Bronchial epithelial cell (primary cell): ENCODE data around the gene CTNND2. TPM values are rescaled to one million over a fixed set of nuclear protein-coding genes. Genes with fewer than 3 reads are reported as not detected.

Experiments used
- DNase-seq: peaks from one replicate; pipeline ENCODE4 v3.0.0-alpha.2; 2010; ENCODE audit warnings: low read depth
- FAIRE-seq: peaks from 2 replicates; lab custom pipeline; 2011; peaks lifted over from hg19 to GRCh38; lab: Jason Lieb, UNC
- H3K27me3 ChIP-seq: 2 replicates; pipeline ENCODE4 v1.5.1; 2011; ENCODE audit warnings: low read length; ENCODE audit not compliant: control insufficient read depth, insufficient read depth
- H3K36me3 ChIP-seq: 2 replicates; pipeline ENCODE4 v1.5.1; 2011; ENCODE audit warnings: low read length; ENCODE audit not compliant: control insufficient read depth, insufficient read depth
- H3K4me3 ChIP-seq: 2 replicates; pipeline ENCODE4 v1.5.1; 2011; ENCODE audit warnings: mild to moderate bottlenecking, low read depth, low read length, control low read depth
- CTCF ChIP-seq: IDR thresholded peaks from 2 replicates; pipeline ENCODE4 v1.5.1; 2011; ENCODE audit warnings: mild to moderate bottlenecking, moderate library complexity, low read length, control low read depth, inconsistent platforms; ENCODE audit not compliant: insufficient read depth, severe bottlenecking
- total RNA-seq: library from RNA; depleted of rRNA; stranded (reverse); fragments of >200 nt; gene quantifications from 2 replicates; pipeline ENCODE4 v1.2.1, GENCODE V29; 2014

The CTNND2 gene
- total RNA-seq, 1 donor from 2014 or later, result not detected

- DNase-seq, result no peak
- no peak for TF ChIP-seq CTCF
- H3K27me3 ChIP-seq, result no peaks in the 10 kb centered on the region
- no peak overlapping the region for H3K4me3 ChIP-seq
- no peak for FAIRE-seq
- no peaks in the 10 kb centered on the region for H3K36me3 ChIP-seq
Measured at GRCh38 chr5:11449966-11450365, 454.3 kb downstream of the CTNND2 start.

- H3K4me3 ChIP-seq, result no peak overlapping the region
- FAIRE-seq, result no peak
- H3K36me3 ChIP-seq, result no peaks in the 10 kb centered on the region
- H3K27me3 ChIP-seq, result no peaks in the 10 kb centered on the region
- DNase-seq, result no peak
- TF ChIP-seq CTCF, result no peak
Measured at GRCh38 chr5:11449217-11449616, 455.0 kb downstream of the CTNND2 start.

GRCh38 chr5:11443831-11444230, 460.4 kb downstream of the CTNND2 start:
- H3K27me3 ChIP-seq, result no peaks in the 10 kb centered on the region
- no peak for FAIRE-seq
- H3K36me3 ChIP-seq, result no peaks in the 10 kb centered on the region
- no peak overlapping the region for H3K4me3 ChIP-seq
- TF ChIP-seq CTCF, result no peak
- DNase-seq, result no peak

GRCh38 chr5:11432116-11432515, 472.1 kb downstream of the CTNND2 start:
- TF ChIP-seq CTCF, result no peak
- no peaks in the 10 kb centered on the region for H3K27me3 ChIP-seq
- DNase-seq, result no peak
- H3K36me3 ChIP-seq, result no peaks in the 10 kb centered on the region
- H3K4me3 ChIP-seq, result no peak overlapping the region
- no peak for FAIRE-seq

GRCh38 chr5:11429254-11429653, 475.0 kb downstream of the CTNND2 start:
- Histone ChIP-seq H3K36me3 (no peaks in the 10 kb centered on the region), H3K27me3 (no peaks in the 10 kb centered on the region), H3K4me3 (no peak overlapping the region)
- FAIRE-seq (no peak), DNase-seq (no peak)
- TF ChIP-seq CTCF, result no peak

- H3K36me3 ChIP-seq, result no peaks in the 10 kb centered on the region
- DNase-seq, result no peak
- TF ChIP-seq CTCF, result no peak
- H3K27me3 ChIP-seq, result no peaks in the 10 kb centered on the region
- FAIRE-seq, result no peak
- no peak overlapping the region for H3K4me3 ChIP-seq
Measured at GRCh38 chr5:11427569-11427968, 476.7 kb downstream of the CTNND2 start.
